Right lung (tissue), 5 donors: Measurements from ENCODE around the gene ZNF185. TPM values are rescaled to one million over a fixed set of nuclear protein-coding genes. Genes with fewer than 3 reads are reported as not detected.
"Not testable (repeated sequence)": the region's sequence is repeated elsewhere in the genome, so short reads cannot be mapped to it uniquely, and the experiment has no call there.

Experiments
- DNase-seq, 2 donors: peaks; one replicate each; pipeline ENCODE4 v3.0.0-alpha.2; 2013
- polyA plus RNA-seq, 5 donors: library from polyadenylated mRNA; unstranded; fragments of 120-200 nt; gene quantifications; one replicate each; pipeline versions ENCODE4 v1.2.1 to v1.2.3, GENCODE V29; 2013; ENCODE audit warnings: inconsistent platforms in 1 of 5, low replicate concordance in 1 of 5; ENCODE audit not compliant: insufficient read length in 5 of 5, insufficient read depth in 1 of 5

Gene ZNF185
- polyA plus RNA-seq, 5 donors: 15.0 to 24.8 (median 20.4) TPM

- DNase-seq: no peak
Measured at GRCh38 chrX:152895121-152895520, 2.7 kb upstream of the ZNF185 start.

- DNase-seq: no peak
Measured at GRCh38 chrX:152895724-152896420, 2.0 kb upstream of the ZNF185 start.

DNA sequence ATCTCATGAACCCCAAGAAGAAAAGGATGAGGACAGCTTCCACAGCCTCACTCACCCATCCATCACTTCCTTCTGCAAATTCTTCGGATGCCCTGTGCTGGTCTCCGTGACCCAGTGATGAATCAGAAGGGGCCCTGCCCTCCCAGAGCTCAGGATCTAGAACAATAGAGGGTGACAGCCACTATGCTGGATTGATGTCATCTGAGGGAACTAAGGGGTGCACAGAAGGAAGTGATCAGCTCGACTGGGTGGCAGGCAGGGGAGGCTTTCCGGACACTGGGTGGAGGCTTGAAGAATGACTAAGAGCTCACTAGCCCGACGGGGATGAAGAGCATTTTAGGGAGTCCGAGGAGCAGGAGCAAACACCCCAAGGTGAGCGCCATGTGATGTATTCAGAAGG lies 1.4 kb upstream of the ZNF185 start:
- DNase-seq: no peak

GRCh38 chrX:152898442-152898841 lies 575 bp downstream of the ZNF185 start:
- DNase-seq: no peak

GRCh38 chrX:152899111-152899873 lies 1.4 kb downstream of the ZNF185 start:
- DNase-seq: no peak

GRCh38 chrX:152899874-152900719 lies 2.2 kb downstream of the ZNF185 start:
- no peak for DNase-seq

- DNase-seq: no peak
Measured at GRCh38 chrX:152900937-152901445, 3.1 kb downstream of the ZNF185 start.

GRCh38 chrX:152901816-152902501 lies 4.1 kb downstream of the ZNF185 start:
- no peak for DNase-seq

- DNase-seq: no peak
Measured at GRCh38 chrX:152902502-152902820, 4.6 kb downstream of the ZNF185 start.

- no peak for DNase-seq
Measured at GRCh38 chrX:152903589-152903988, 5.7 kb downstream of the ZNF185 start.

DNA sequence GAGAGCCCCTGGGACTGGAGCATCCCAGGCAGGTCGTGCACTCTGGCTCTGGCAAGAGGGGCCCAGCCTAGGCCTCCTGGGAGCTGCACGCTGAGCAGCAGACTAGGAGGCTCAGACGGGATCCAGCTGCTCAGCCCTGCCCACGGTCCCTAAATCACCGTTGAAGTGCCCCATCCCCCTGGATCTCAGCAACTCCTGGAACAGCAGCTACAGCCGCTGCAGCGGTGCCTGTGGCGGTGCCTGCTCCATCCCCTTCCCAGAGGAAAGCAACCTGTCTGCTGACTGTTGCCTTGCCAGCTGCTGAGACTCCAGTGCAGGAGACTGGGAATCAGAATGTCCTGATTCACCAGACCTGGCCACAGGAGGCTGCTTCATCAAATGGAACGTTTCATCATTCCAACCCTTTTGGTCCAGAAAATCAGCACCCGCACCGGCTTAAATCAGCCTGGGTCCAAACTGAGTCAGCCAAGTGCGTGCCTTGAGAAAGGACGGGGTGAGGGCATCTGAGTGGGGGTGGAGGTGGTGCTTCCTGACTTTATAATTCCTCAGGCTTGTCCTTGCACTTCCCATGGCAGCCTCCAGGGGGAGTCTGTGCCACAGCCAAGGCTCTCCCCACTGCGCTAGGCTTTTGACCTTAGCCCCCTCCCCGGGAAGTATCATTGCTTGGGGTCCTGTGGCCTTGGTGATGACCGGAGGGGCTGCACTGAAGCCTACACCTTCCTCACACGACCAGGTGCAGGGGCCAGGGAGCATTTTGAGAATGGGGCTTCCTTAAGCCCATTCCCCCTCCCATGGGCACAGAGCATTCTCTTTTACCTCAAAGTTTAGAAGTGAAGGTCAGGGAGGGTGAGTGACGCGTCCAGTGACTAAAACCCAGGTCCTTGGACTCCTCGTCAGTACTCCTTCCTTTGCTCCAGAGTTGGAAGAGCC lies 6.5 kb downstream of the ZNF185 start:
- DNase-seq: no peak

DNA sequence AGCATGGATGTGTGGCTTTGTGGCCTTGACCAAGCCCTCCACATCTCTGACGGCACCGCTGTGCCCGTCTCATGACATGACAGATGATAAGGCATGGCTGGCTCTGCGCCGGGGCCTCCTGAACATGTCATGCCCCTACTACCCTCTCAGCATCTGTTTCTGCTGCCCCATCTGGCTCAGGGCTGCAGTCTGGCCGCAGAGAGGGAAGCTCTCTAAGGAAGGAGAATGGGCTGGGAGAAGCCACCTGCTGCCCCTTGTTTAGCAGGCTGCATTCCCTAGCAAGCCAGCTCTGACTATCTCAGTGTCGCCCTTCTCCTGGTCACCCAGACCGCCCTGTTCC lies 7.2 kb downstream of the ZNF185 start:
- DNase-seq: no peak

DNA sequence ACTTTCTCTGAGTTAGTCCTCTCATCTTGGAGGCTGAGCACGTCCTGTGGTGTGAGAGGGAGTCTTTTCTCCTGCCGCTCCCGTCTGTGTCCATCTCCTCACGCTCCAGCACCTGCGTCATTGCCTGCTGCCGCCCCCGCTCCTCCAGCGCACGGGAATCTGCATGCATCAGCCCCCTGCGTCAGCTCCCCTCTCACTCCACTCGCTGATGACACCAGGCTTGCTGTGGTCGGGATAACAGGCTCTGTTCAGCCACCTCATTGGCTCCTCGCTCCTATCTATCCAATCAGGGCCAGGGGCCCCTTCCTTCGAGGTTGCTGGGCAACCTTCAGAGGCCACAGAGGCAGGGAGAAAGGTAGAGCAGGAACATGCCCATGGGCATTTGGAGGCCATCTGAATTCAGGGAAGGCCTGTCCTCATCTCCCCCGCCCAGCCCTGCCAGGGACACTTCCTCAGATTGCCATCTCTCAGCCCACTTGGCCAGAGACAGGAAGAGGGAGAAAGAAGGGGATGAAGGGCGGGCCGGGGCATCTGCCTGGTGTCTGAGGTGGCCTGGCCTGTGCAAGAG lies 9.3 kb downstream of the ZNF185 start:
- DNase-seq: no peak

- no peak for DNase-seq
Measured at GRCh38 chrX:152908486-152908885, 10.6 kb downstream of the ZNF185 start.

DNA sequence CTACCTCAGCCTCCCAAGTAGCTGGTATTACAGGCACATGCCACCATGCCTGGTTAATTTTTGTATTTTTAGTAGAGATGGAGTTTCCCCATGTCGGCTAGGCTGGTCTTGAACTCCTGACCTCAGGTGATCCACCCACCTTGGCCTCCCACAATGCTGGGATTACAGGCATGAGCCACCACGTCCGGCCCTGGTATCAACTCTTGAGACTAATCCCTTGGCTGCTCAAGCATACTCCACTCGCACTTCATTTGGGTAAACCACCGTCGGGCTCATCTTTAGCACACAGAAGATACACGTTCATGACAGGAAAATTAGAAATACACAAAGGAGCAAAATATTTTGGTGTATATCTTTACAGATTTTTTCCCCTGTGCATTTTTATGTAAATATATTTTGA lies 12.2 kb downstream of the ZNF185 start:
- not testable (repeated sequence) for DNase-seq

DNA sequence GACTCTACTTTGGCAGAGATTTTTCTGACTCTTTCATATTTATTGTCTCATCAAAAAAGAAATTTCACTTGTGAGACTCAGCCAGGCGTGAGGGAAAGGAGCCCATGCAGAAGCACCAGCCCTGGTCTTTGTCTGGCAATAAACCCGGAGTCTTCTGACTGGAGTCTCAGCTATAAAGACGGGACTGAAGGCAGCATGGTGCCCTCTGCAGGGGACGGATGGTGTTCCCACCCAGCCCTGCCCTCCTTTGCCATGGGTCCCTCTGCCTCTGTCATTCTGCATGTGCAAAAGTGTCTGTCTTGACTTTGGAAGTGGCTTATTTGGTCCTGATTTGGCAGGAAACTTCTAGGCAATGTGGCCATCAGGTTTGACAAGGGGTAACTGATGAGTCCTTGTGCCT lies 14.2 kb downstream of the ZNF185 start:
- DNase-seq: no peak

GRCh38 chrX:152912641-152913040 lies 14.8 kb downstream of the ZNF185 start:
- no peak for DNase-seq

GRCh38 chrX:152913346-152913745 lies 15.5 kb downstream of the ZNF185 start:
- no peak for DNase-seq

DNA sequence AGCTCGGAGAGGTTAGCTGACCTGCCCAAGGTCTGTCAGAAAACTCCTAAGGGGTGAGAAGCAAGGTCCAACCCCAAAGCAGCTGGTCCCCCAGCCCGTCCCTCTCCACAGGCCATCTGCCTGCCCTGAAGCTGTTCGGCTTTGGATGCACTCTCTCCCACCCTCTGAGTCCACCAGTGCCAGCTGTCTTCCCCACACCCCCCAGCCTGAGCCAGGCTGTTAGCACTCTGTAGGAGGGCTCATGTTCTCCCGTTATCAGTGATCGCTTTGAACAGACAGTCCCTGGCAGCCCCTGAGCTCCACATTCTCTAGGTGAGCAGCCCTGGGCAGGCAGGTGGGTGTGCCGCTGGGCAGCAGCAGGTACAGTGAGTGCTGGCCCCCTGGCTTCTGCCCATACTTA lies 16.0 kb downstream of the ZNF185 start:
- DNase-seq: no peak

- no peak for DNase-seq
Measured at GRCh38 chrX:152915541-152916241, 17.8 kb downstream of the ZNF185 start.
